Measurements from ENCODE around the gene GPR15.

- TF ChIP-seq CTCF (IDR thresholded peaks at IDR 0.05; ENCODE audit: low read depth, low read length) (no peak), POLR2A (IDR thresholded peaks at IDR 0.05; ENCODE audit: extremely low read depth, insufficient read length) (no peak), MAX (IDR thresholded peaks at IDR 0.05; ENCODE audit: low read depth, low read length) (no peak)
These were observed 18.0 kb upstream of the GPR15 start for GRCh38 chr3:98513736-98514135.
